Measurements from ENCODE around the gene IKZF3.

IKZF3 gene

DNA sequence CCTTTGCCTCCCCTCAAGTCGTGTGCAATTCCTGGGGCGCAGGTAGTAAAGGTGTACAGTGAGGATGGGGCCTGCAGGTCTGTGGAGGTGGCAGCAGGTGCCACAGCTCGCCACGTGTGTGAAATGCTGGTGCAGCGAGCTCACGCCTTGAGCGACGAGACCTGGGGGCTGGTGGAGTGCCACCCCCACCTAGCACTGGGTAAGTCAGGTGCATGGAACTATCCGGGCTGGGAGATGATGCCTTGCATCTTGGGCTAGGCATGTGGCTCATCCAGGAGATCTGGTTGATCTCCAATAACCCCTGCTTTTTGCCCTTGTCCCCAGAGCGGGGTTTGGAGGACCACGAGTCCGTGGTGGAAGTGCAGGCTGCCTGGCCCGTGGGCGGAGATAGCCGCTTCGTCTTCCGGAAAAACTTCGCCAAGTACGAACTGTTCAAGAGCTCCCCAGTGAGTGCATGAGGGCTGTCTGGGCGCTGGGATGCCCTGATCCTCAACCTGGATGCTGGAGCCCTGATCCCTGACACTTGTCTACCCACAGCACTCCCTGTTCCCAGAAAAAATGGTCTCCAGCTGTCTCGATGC is 121.2 kb downstream of the IKZF3 start:
- Histone ChIP-seq H3K36me3 (ENCODE audit: control insufficient read depth in 2 of 2, insufficient read depth in 1 of 2, low read length in 2 of 2) (no peaks in the 10 kb centered on the region; a peak in 1 of 3 replicates), H3K4me3 (ENCODE audit: low read depth, low read length) (no peak overlapping the region), H3K27ac (ENCODE audit: extremely low read depth, low read depth, low read length) (no peak overlapping the region), H3K4me1 (ENCODE audit: control insufficient read depth, insufficient read depth, low read length) (peaks cover 24% of the 10 kb centered on the region), H3K9me3 (ENCODE audit: control insufficient read depth, insufficient read depth, low read depth, low read length) (no peaks in the 10 kb centered on the region)
- TF ChIP-seq ZNF549 (tag by site-specific recombination; IDR thresholded peaks at IDR 0.05) (no peak), ZNF391 (tag by site-specific recombination; IDR thresholded peaks at IDR 0.05; ENCODE audit: borderline replicate concordance, low read depth) (no peak), SALL2 (tag by site-specific recombination; IDR thresholded peaks at IDR 0.05; ENCODE audit: borderline replicate concordance) (no peak), ZFP3 (tag by site-specific recombination; IDR thresholded peaks at IDR 0.05; ENCODE audit: low read depth) (no peak), ZNF837 (tag by site-specific recombination; IDR thresholded peaks at IDR 0.05) (no peak), ZNF114 (tag by site-specific recombination; IDR thresholded peaks at IDR 0.05) (no peak), ZBTB7A (tag by site-specific recombination; IDR thresholded peaks at IDR 0.05; ENCODE audit: low read depth) (no peak), ZNF558 (tag by site-specific recombination; IDR thresholded peaks at IDR 0.05) (no peak), ZNF555 (tag by site-specific recombination; conservative IDR thresholded peaks at IDR 0.05) (no peak)
- TF ChIP-seq, protein P1, sequence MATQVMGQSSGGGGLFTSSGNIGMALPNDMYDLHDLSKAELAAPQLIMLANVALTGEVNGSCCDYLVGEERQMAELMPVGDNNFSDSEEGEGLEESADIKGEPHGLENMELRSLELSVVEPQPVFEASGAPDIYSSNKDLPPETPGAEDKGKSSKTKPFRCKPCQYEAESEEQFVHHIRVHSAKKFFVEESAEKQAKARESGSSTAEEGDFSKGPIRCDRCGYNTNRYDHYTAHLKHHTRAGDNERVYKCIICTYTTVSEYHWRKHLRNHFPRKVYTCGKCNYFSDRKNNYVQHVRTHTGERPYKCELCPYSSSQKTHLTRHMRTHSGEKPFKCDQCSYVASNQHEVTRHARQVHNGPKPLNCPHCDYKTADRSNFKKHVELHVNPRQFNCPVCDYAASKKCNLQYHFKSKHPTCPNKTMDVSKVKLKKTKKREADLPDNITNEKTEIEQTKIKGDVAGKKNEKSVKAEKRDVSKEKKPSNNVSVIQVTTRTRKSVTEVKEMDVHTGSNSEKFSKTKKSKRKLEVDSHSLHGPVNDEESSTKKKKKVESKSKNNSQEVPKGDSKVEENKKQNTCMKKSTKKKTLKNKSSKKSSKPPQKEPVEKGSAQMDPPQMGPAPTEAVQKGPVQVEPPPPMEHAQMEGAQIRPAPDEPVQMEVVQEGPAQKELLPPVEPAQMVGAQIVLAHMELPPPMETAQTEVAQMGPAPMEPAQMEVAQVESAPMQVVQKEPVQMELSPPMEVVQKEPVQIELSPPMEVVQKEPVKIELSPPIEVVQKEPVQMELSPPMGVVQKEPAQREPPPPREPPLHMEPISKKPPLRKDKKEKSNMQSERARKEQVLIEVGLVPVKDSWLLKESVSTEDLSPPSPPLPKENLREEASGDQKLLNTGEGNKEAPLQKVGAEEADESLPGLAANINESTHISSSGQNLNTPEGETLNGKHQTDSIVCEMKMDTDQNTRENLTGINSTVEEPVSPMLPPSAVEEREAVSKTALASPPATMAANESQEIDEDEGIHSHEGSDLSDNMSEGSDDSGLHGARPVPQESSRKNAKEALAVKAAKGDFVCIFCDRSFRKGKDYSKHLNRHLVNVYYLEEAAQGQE (tag by site-specific recombination; IDR thresholded peaks at IDR 0.05): no peak
- TF ChIP-seq, protein P2, sequence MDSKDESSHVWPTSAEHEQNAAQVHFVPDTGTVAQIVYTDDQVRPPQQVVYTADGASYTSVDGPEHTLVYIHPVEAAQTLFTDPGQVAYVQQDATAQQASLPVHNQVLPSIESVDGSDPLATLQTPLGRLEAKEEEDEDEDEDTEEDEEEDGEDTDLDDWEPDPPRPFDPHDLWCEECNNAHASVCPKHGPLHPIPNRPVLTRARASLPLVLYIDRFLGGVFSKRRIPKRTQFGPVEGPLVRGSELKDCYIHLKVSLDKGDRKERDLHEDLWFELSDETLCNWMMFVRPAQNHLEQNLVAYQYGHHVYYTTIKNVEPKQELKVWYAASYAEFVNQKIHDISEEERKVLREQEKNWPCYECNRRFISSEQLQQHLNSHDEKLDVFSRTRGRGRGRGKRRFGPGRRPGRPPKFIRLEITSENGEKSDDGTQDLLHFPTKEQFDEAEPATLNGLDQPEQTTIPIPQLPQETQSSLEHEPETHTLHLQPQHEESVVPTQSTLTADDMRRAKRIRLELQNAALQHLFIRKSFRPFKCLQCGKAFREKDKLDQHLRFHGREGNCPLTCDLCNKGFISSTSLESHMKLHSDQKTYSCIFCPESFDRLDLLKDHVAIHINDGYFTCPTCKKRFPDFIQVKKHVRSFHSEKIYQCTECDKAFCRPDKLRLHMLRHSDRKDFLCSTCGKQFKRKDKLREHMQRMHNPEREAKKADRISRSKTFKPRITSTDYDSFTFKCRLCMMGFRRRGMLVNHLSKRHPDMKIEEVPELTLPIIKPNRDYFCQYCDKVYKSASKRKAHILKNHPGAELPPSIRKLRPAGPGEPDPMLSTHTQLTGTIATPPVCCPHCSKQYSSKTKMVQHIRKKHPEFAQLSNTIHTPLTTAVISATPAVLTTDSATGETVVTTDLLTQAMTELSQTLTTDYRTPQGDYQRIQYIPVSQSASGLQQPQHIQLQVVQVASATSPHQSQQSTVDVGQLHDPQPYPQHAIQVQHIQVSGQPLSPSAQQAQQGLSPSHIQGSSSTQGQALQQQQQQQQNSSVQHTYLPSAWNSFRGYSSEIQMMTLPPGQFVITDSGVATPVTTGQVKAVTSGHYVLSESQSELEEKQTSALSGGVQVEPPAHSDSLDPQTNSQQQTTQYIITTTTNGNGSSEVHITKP (tag by site-specific recombination; IDR thresholded peaks at IDR 0.05): no peak
- TF ChIP-seq, protein P3, sequence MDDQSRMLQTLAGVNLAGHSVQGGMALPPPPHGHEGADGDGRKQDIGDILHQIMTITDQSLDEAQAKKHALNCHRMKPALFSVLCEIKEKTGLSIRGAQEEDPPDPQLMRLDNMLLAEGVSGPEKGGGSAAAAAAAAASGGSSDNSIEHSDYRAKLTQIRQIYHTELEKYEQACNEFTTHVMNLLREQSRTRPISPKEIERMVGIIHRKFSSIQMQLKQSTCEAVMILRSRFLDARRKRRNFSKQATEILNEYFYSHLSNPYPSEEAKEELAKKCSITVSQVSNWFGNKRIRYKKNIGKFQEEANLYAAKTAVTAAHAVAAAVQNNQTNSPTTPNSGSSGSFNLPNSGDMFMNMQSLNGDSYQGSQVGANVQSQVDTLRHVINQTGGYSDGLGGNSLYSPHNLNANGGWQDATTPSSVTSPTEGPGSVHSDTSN (CRISPR knock-in tag; IDR thresholded peaks at IDR 0.05): no peak
- TF ChIP-seq, protein P4, sequence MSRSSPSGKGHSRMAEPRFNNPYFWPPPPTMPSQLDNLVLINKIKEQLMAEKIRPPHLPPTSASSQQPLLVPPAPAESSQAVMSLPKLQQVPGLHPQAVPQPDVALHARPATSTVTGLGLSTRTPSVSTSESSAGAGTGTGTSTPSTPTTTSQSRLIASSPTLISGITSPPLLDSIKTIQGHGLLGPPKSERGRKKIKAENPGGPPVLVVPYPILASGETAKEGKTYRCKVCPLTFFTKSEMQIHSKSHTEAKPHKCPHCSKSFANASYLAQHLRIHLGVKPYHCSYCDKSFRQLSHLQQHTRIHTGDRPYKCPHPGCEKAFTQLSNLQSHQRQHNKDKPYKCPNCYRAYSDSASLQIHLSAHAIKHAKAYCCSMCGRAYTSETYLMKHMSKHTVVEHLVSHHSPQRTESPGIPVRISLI (tag by site-specific recombination; IDR thresholded peaks at IDR 0.05): no peak
- ChIA-PET POLR2A (no interaction called here), CTCF (interaction anchor here (1.6 kb wide), 1 partner anchor 13 kb away, joined by 7 read pairs; the partner anchor contains the start of gene MIEN1)
